Measurements from ENCODE around the gene GPRIN2.
"Not testable (repeated sequence)": the region's sequence is repeated elsewhere in the genome, so short reads cannot be mapped to it uniquely, and the experiment has no call there.

Gene GPRIN2

DNA sequence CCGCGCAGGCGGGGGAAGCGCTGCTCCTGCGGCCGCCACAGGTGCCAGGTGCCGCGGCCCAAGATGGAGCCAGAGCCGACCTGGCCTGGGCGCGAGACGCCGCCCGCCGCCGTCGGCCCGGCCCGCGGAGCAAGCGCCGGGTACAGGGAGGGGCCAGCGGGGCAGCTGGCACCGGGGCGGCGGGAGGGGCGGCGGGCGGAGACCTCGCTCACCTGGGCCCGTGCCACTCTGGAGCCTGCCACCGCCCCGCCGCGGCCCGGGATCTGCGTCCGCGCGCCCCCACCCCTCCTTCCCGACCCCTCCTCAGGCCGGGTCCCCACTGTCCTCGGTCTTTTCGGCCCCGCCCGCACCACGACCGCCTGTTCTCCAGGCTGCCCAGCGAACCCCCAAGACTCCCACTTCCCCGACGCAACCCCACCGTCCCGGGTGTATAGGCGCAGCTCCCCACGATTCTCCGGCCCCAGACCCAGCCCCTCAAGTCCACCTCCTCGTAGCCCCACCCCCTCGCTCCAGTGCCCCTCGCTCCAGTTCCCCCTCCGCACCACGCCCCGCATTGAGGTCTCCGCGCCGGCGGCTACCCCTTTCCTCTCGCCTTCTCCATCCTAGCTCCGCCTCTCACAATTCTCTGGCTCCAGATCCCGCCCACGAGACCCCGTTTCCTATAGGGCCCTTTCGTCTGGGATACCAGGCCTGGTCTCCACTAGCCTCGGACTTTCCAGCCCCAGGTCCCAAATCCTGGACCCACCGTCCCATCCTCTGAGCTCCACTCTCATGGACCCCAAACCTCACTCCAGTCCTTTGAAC, at the start of gene GPRIN2:
Gene GPRIN2, minus strand, starts transcription at position 144 of the 804 bp plus-strand sequence. CDS start 5,922 bp downstream, outside the sequence.
- DNase-seq: no peak

DNA sequence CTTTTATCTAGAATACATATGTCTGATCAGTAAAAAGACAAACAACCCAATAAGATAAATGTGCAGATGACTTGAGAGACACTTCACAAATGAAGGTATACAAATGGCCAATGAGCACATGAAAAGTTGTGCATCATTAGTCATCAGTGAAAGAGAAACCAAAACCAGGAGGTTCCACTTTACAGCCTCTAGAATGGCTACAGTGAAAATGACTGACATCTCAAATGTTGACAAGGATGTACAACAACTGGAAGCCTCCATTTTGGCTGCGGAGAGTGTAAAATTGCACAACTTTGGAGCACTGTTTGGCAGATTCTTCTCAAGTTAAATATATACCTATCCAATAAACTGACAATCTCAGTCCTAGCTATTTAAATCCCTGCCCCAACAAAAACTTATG, 44.1 kb upstream of the GPRIN2 start:
- not testable (repeated sequence) for DNase-seq

DNA sequence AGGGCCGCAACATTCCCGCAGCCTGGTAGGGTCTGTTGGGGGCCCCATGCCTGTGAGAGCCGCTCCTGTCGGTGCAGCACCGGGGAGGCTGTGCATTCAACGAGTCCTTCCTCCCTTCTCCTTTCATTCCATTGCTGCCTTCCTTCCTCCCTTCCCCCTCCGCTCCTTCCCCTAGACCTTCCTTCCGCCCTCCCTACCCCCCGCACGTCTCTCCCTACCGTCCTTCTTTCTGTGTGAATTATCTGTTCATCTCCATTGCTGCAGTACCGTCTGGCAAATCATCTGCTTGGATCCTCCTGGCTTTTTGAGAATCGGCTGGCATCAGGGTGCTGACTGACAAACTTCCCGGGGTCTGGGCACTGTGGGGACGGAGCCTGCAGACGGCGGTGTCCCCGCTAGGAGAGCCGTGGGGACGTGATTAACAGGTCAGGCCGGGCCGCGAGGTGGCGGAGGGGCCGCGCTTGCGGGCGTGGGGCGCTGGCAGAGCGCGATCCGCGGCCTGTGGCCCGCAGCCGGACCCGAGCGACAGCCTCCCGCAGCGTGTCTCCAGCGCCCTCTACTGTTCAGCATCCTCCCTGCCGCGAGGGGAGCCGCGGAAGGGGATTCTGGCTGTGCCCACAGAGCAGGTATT, 41.3 kb upstream of the GPRIN2 start:
- DNase-seq: not testable (repeated sequence)

DNA sequence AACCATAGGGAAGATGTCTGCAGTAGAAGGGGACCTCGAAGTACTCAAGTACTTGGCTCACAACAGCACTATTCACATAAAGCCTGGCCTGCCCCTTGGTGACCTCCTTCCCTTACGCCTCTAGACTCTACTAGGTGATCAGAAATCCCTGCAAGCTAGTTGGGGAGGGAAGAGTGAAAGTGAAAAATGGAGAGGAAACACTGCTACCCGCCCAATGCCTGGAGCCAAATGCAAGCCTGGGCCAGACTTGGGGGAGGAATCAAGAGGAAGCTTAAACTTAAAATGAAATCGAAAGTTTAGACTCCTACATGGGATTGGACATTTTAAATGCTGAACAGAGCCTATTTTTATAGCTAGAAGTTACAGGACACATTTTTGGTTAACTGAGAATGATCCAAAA, 40.1 kb upstream of the GPRIN2 start:
- not testable (repeated sequence) for DNase-seq

DNA sequence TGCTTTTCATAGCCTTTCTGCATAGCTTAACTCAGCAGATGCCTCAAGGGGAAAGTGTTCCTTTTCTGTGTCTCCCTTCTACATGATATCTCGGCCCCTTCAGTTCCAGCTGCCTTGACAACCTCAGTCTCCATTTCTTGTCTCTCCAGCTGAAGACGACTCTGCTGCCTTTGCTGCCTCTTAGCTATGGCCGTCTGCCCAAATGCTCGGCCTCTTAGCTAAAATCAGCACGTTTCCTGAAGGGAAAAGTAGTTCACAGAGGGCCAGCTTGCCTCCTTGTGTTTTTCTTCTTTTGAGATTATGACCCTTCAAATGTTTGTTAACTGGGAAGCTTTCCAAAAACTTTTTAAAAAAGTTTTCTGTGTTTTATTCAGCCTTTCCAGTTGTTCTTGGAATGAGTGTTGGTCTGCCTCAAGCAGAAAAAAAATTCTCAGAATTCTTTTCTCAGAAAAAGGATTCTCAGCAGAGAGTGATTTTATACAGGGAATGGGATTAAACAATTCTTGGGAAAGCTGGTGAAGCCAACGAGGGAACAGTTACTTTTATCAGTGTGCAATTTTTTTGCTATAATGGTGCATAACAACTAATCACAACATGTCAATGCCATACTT, 38.1 kb upstream of the GPRIN2 start:
- not testable (repeated sequence) for DNase-seq

DNA sequence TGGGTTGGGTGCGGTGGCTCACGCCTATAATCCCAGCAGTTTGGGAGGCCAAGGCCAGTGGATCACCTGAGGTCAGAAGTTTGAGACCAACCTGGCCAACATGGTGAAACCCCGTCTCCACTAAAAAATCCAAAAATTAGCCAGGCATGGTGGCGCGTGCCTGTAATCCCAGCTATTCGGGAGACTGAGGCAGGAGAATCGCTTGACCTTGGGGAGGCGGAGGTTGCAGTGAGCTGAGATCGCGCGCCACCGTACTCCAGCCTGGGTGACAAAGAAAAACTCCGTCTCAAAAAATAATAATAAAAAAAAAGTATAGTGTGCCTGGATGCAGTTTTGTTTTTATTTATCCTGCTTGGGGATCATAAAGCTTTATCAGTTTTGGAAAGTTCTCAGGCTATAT, 36.8 kb upstream of the GPRIN2 start:
- DNase-seq: not testable (repeated sequence)

DNA sequence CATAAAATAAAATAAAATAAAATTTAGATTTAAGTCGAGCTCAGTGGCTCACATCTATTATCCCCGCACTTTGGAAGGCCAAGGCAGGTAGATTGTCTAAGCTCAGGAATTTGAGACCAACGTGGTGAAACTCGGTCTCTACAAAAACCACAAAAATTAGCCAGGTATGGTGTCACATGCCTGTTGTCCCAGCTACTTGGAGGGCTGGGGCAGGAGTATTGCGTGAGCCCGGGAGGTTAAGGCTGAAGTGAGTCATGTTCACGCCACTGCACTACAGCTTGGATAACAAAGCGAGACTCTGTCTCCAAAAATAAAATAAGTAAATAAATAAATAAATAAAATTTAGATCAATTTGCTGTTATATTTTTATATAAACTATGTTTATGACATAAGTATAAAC, 34.6 kb upstream of the GPRIN2 start:
- DNase-seq: not testable (repeated sequence)

DNA sequence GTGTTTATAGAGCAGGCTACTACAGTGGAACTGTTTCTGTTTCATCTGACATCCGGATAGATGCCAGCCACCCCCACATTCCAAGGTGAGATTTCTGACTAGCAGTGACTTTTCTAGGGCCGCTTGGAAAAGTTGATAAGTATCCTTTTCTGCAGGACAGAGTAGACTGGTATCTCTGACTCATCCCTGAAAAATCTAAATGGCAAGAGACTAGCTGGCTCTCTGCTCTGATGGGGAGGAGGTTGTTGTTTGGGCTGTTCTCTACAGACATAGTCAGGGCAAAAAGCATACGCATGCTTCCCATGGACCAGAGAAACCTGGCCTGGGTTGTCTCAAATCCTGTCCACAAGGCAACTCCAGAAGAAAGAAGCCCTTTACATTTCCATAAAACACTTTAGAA, 33.1 kb upstream of the GPRIN2 start:
- not testable (repeated sequence) for DNase-seq

DNA sequence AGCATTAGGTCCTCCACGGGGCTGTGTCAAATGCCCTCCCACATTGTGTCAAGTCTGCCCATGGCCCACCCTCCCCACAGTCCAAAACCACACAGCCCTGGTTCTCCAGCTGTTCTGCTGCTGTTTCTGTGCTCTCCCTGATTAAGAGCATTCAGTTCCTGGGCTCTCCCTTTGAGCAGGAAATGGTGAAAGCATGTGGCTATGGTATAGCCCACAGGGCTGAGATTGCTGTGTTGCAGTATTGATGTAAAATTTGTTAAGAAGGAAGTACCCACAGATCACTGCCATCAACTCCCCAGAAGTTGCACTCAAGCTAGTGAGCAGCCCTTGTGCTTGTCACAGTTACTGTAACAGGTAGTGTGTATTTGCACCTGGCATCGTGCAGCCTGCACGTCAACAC, 31.8 kb upstream of the GPRIN2 start:
- not testable (repeated sequence) for DNase-seq

DNA sequence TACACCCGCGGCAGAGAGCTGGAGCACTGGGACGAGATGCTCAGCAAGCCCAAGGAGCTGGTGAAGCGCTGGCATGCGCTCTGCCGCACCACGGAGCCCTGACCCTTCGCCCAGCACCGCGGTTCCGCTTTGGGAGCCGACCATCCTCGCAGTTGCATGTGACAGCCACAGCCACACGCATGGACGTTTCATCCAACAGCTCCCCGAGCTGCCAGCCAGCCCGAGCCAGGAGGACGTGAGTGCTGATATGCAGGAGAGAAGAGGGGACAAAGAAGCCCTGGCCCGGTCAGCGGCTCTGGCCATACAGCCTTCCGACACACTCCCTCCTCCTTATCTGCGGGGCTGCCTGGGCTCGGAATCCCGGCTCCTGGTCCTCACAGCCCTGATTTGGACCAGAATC, 31.1 kb upstream of the GPRIN2 start:
- DNase-seq: not testable (repeated sequence)

DNA sequence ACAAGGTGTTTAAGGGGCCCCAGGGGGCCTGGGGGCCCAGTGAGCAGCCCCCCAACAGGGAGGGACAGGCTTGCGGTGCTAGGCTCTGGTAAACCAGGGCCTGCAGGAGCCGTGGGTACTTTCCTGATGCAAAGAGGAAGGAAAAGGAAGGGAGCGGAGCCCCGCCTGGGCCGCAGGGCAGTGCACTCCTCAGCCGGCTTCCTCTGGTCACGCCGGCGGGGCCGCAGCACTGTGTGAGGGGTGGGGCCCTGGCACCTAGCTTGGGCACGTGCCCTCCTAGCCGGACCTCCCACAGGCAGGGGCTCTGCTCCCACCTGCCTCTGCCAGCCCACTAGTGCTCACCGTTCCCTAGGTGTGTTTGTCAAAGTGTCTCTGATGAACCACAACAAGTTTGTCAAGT, 28.8 kb upstream of the GPRIN2 start:
- not testable (repeated sequence) for DNase-seq

DNA sequence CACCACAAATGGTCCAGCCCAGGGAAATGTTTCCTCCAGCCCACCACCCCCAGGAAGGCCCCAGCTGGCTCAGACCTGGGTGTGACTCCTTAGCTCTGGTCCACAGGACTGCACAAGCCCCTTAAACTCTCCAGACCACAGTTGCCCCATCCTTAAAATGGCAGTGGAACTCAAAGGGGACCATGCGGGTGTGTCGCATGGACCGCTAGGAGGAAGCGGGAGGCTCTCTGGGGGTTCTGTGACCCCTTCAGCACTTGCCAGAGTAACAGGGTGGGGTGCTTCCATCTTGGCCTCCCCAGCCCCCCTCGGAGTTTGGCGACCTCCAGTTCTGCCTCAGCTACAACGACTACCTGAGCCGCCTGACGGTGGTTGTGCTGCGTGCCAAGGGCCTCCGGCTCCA, 27.7 kb upstream of the GPRIN2 start:
- not testable (repeated sequence) for DNase-seq

DNA sequence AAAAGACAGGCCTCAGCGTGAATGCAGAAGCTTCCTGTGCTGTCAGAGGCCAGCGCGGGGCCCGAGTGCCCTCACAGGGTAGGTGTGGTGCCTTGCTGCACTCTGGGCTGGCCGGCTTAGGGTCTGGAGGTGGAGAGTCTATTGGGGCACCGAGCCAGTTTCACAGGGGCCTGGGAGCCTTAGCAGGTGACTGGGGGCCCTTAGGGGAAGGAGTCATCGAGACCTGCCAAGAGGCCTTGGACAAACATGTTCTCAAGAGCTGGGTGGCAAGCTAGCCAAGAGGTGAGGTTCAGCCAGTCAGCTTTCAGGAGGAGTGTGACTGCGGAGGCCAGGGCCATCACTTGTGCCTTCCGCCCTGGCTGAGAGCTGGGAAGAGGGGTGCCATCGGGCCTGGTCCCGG, 26.1 kb upstream of the GPRIN2 start:
- not testable (repeated sequence) for DNase-seq

DNA sequence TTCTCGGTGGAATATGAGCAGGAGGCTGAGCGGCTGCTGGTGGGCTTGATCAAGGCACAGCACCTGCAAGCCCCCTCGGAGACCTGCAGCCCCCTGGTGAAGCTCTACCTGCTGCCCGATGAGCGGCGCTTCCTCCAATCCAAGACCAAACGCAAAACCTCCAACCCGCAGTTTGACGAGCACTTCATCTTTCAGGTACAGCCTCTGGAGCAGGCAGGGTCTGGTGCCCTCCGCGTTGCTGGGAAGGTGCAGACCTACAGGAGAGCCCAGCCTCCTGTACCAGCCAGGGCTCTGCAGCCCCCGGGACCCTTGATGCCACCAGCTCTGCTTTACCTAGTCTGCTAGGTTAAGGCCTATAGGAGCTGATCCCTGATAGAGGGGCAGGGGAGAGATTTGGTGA, 25.5 kb upstream of the GPRIN2 start:
- not testable (repeated sequence) for DNase-seq

DNA sequence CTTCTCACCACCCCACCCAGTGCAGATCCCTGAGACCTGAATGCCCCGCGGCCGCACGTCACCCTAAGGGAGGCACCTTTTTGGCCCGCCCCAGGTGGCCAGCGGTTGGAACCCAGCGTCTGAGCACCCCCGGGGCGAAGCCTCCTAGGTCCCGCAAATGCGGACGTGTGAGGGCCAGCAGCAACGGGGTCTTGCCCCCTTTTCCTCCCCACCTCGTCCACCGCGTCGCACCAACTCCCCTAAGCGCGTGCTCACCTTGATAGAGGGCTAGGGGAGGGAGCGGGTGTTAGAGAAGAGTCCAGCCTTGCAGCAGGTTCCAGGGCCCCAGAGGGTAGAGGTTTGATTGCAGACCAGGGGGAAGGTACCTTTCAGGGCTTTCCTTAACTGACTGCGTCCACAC, 22.9 kb upstream of the GPRIN2 start:
- DNase-seq: not testable (repeated sequence)

DNA sequence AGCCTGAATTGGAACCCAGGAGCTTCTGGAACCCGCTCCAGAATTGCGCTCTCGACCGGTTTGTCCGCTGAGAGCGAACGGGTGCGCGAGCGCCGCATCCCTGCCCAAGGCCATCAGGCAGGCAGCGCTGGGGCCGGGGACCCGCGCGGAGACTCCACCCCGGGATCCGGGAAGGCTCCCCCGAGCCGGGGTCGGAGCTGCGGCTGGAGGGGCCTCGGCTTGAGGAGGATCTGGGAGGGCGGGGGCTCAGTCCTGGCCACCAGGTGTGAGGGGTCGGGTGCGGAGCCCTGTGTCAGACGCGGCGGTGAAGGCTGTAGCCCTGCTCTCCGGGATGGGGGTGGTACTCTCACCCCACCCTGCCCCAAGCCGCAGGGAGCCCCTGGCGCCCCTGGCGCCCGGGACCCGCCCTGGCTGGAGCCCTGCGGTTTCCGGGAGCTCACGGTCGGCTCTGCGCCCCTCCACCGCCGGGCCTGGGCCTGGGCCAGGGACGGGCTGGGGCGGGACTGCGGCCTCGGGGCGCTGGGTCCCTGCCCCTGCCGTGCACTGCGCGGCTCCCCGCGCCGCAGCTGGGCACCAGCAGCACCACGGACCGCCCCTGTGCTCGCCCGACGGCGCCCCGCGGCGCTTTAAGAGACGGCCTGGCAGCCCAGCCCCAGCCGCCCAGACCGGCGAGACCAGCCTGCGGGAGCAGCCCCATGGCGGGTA, 22.2 kb upstream of the GPRIN2 start, which contains the start of gene SYT15:
Gene SYT15, plus strand, starts transcription at position 655 of the 705 bp plus-strand sequence. Its CDS starts 41 bp downstream, at position 696.
- not testable (repeated sequence) for DNase-seq

DNA sequence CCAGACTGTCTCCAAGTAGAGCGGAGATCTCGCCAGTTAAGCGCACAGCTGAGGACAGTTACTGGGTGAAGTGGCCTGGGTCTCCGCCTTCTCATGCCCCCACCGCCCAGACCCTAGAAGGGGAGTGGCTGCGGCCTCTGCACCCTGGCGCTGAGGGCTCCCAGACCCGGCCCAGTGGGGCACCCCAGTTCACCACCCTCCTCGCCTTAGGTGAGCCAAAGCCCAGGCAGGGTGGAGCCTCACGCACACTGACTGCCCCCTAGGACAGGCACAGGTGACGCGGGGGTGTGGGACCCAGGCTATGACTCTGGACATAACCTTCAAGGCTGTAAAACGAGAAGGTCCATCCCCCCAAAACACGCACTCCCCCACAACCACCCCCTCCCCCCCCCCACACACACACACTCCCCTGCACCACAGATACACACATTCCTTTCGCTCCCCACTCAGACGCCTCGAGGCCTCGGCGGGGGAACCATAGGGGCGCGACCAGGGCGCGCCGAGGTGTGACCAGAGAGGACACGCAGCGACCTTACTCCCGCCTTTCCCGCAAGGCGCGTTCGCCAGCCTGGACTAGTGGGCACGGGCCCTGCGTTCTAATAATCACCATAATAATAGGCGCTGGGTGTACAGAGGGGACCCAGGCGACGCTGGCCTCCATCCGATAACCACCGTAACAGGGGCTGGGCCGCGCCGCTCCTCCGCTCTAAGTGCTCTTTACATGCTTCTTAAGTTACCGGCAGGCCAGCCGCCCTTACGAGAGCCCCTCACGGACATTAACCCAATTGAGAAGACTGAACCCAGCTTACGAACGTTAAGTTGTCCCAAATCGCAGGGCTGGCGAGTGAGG, 21.4 kb upstream of the GPRIN2 start:
- not testable (repeated sequence) for DNase-seq

DNA sequence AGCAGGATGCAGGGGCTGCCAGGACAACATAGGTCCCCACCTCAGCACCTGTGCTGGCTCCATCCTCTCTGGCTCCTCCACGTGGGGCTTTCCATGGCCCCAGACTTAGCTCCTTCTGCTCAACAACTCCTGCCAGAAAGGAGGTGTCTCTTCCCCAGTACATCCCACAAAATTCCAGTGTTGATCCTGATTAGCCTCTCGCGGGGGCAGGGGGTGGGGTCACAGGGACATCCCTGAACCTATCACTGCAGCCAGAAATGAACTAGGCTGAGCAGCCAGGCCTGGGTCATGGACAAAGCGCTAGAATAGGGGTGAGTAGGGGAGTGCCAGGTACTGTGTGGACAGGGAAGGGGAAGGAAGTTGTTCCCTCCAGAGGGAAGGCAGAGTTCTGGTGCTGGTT, 17.4 kb upstream of the GPRIN2 start:
- DNase-seq: not testable (repeated sequence)

DNA sequence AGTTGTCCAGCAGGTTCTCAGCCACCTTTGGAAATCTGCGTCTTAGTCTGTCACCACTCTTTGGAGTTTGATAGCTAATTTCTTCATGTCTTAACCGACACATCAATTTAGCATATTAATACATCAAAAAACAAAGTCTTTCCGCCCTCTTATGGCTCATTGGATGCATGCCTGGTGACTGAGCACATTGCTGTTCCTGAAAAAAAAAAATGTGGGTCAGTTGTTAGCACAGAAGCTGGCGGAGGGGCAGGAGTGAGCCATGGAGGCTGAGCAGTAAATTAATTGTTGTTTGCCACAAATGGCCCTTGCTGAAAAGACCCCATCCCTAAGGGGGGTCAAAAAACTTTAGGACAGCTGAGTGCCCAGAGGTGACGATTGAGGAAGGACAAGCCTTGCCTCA, 16.9 kb upstream of the GPRIN2 start:
- not testable (repeated sequence) for DNase-seq

DNA sequence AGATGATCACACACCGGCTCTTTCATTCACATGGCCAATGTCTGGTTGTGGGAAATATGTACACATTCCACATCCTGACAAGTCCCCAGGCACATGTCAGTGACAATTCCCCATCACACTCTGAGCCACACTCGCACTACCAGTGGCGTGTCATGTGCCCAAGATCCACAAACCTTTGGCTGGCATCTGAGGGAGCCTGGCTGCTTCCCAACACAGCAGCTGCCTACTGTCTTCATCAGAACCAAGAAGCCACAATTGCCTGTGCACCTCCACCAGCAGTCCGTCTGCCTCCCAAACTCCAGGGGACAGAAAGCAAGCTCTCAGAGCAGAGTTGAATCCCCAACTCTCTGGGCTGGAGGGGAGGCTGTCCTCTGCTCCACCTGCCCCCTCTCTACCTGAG, 16.3 kb upstream of the GPRIN2 start:
- not testable (repeated sequence) for DNase-seq

DNA sequence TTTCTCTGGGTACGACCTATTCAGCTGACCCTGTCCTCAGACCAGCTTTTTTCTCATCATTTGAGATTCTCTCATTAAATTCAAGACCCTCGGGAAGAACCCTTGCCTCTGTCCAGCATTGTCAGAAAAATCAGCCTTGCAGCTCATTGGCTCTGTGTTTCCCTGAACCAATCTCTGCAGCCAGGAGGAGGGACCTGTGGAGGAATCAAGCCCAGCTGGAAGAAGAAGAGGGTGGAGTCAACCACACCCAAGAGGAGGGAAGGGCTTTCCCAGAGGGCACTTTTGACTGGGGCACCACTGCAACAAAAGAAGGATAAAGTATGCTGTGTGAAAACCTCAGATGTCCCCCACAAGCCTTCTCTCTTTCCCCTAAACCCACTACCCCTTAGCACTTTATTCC, 14.2 kb upstream of the GPRIN2 start:
- not testable (repeated sequence) for DNase-seq

DNA sequence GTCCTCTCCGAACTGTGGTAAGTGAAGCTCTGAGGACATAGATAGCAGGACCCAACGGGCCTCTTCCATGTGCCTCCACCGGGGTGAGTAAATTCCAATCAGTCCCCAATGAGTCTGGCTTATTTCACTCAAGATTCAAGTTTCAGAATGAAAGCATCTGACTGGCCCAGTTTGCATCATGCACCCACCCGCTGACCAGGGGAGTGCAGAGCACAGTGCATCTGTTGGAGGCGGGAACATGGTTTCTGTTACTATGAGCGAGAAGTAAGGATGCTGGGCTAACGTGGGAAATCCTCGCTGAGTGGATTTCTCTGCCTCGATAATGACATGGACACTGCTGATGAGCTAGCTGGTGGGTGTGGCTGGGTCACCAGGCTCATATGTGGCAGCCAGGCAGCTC, 10.7 kb upstream of the GPRIN2 start:
- DNase-seq: not testable (repeated sequence)
